Panc1 (cell line): ENCODE data around the gene MYL3. TPM values are rescaled to one million over a fixed set of nuclear protein-coding genes. Genes with fewer than 3 reads are reported as not detected.

Source experiments
- ATAC-seq: fragments of 200-7000 bp; cut with Tn5 transposase; 2 replicates; pipeline ENCODE4 v1.9.1; 2020; ENCODE audit warnings: mild to moderate bottlenecking, moderate library complexity
- BruUV-seq: library from RNA; stranded (reverse); fragments of 400-500 nt; replicated peaks from 2 replicates; lab custom pipeline; 2021; lab: Mats Ljungman, UMichigan
- CTCF ChIA-PET: fragments of 300-600 bp; sonication (Branson Sonifier 250); formaldehyde crosslinking; loops from one replicate; lab custom pipeline; 2022; ENCODE audit warnings: antibody characterized with exemption; lab: Charles Lee
- POLR2A ChIA-PET: fragments of 300-600 bp; sonication (Branson Sonifier 250); formaldehyde crosslinking; loops from one replicate; lab custom pipeline; 2022; ENCODE audit warnings: antibody characterized with exemption; lab: Charles Lee
- DNase-seq: peaks from one replicate; pipeline ENCODE4 v3.0.0-alpha.2; 2010; ENCODE audit warnings: low read depth, low spot score
- H3K27ac ChIP-seq: 2 replicates; pipeline ENCODE4 v1.5.1; 2011; ENCODE audit warnings: mild to moderate bottlenecking, low read length, inconsistent platforms
- H3K27me3 ChIP-seq: fragments of 200-500 bp; sonication (Bioruptor generic); 2 replicates; pipeline ENCODE4 v1.6.0; 2014; ENCODE audit warnings: low read length, inconsistent platforms; ENCODE audit not compliant: control insufficient read depth, insufficient read depth
- H3K36me3 ChIP-seq: fragments of 200-500 bp; sonication (Bioruptor generic); 2 replicates; pipeline ENCODE4 v1.5.1; 2014; ENCODE audit warnings: inconsistent platforms, mild to moderate bottlenecking, low read length, moderate library complexity; ENCODE audit not compliant: control insufficient read depth, insufficient read depth
- H3K4me1 ChIP-seq: 2 replicates; pipeline ENCODE4 v1.5.1; 2011; ENCODE audit warnings: inconsistent platforms, mild to moderate bottlenecking, low read length, moderate library complexity; ENCODE audit not compliant: control insufficient read depth, insufficient read depth
- H3K4me3 ChIP-seq, 2 experiments: 2 replicates each; pipeline ENCODE4 v1.5.1; 2011 to 2012; ENCODE audit warnings: low read depth in 2 of 2, low read length in 2 of 2, mild to moderate bottlenecking in 2 of 2, inconsistent platforms in 1 of 2, moderate library complexity in 1 of 2
- H3K9me3 ChIP-seq: fragments of 200-500 bp; sonication (Bioruptor generic); 2 replicates; pipeline ENCODE4 v1.5.1; 2014; ENCODE audit warnings: low read depth, mild to moderate bottlenecking, inconsistent platforms, low read length, moderate library complexity; ENCODE audit not compliant: control insufficient read depth, insufficient read depth
- POLR2AphosphoS5 ChIP-seq: IDR thresholded peaks from 2 replicates; pipeline ENCODE4 v1.6.1; 2012; ENCODE audit warnings: mild to moderate bottlenecking, low read depth, low read length, moderate library complexity
- SIN3A ChIP-seq: IDR thresholded peaks from 2 replicates; pipeline ENCODE4 v1.6.1; 2012; ENCODE audit warnings: low read depth, mild to moderate bottlenecking, low read length, moderate library complexity, borderline replicate concordance; ENCODE audit not compliant: insufficient read depth
- TCF7L2 ChIP-seq: IDR thresholded peaks from 2 replicates; pipeline ENCODE4 v1.6.1; 2011; ENCODE audit warnings: mild to moderate bottlenecking, low read depth, low read length, inconsistent platforms
- in situ Hi-C: cut with HindIII; loops from 2 replicates; pipeline ENCODE4 v1.10.0; 2016; ENCODE audit warnings: low sequenced_read_pairs, low pct_unique_long_range_greater_than_20kb
- intact Hi-C: fragments of 100-400 bp; cut with micrococcal nuclease; formaldehyde crosslinking; loops from one replicate; pipeline ENCODE4 v1.10.0; 2022; ENCODE audit not compliant: unreplicated experiment
- total RNA-seq: library from RNA; stranded (reverse); gene quantifications from one replicate; pipeline ENCODE4 v1.2.1, GENCODE V29; 2021; ENCODE audit not compliant: unreplicated experiment
- TF ChIP-seq, protein P1 (sequence below), 2 experiments: IDR thresholded peaks; 2 replicates each; pipeline ENCODE4 v1.6.1; 2011 to 2012; ENCODE audit warnings: low read depth in 2 of 2, control low read depth in 1 of 2, low read length in 1 of 2, mild to moderate bottlenecking in 1 of 2, moderate library complexity in 1 of 2; ENCODE audit not compliant: insufficient read depth in 1 of 2
- TF ChIP-seq, protein P2 (sequence below): fragments of 450-650 bp; IDR thresholded peaks from 2 replicates; pipeline ENCODE4 v1.5.1; 2017; ENCODE audit warnings: mild to moderate bottlenecking

Gene MYL3
- total RNA-seq, 1 experiment from 2014 or later, result not detected

DNA sequence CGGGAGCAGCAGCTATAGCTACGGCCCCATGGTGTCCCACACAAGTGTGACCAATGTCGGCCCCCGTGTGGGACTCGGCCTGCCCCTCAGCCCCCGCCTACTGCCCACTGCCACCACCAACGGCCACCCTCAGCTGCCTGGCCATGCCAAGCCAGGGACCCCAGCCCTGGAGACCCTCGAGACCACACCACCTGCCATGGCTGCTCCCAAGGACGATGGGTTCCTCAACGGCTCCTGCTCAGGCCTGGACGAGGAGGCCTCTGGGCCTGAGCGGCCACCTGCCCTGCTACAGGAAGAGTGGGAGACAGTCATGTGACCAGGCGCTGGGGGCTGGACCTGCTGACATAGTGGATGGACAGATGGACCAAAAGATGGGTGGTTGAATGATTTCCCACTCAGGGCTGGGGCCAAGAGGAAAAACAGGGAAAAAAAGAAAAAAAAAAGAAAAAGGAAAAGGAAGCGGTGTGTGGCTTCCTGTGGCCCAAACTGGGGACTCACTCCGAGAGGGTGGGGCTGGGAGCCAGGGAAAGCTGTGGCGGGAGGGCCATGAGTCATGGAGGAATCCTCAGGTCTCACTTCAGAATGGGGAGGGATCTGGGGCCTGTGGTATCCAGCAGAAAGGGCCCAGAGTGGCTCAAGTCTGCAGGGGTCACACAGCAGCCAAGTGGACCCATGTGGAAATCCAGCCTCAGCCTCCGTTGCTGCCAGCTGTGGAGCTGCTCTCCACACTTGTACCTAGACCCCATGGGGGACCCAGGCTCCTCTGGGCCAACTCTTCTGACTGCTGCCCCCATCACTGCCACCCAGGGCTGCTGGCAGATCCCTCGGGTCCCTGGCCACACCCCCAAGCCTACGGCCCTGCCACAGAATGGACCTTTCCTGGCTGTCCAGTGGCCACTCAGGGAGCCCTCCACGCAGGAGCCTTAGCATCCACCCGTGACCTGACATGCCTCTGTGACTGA is 40.4 kb upstream of the MYL3 start:
- no peak for TF ChIP-seq POLR2AphosphoS5
- ChIA-PET CTCF (no interaction called here), POLR2A (no interaction called here)
- no peak overlapping the region for H3K27ac ChIP-seq
- H3K9me3 ChIP-seq, result no peaks in the 10 kb centered on the region
- DNase-seq (no peak), ATAC-seq (no peak)
- BruUV-seq, result no TSS peak
- H3K27me3 ChIP-seq, result no peaks in the 10 kb centered on the region
- H3K4me1 ChIP-seq, result no peaks in the 10 kb centered on the region
- H3K36me3 ChIP-seq, result no peaks in the 10 kb centered on the region
- no peak overlapping the region for H3K4me3 ChIP-seq
- in situ Hi-C loops, result no loop called here
- intact Hi-C loops, result no loop called here

DNA sequence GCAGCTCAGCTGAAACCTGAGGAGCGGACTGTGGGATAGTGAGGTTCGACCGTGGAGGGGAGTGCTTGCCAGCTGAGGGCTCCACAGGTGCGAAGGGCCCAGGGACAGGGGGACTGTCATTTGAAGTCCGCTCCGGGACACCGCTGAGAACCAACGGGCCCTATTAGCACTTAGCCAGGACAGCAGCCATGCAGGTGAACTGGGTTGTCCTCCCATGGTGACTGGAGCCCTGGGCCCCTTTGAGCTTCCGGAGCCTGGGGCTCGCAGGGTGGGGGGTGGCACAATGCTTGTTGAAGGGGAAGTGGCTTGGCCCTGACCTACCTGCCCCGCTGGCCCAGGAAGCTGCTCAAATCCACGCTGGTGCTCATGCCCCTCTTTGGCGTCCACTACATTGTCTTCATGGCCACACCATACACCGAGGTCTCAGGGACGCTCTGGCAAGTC is 39.0 kb upstream of the MYL3 start:
- no peak for TF ChIP-seq TCF7L2
- TF ChIP-seq, protein P1, sequence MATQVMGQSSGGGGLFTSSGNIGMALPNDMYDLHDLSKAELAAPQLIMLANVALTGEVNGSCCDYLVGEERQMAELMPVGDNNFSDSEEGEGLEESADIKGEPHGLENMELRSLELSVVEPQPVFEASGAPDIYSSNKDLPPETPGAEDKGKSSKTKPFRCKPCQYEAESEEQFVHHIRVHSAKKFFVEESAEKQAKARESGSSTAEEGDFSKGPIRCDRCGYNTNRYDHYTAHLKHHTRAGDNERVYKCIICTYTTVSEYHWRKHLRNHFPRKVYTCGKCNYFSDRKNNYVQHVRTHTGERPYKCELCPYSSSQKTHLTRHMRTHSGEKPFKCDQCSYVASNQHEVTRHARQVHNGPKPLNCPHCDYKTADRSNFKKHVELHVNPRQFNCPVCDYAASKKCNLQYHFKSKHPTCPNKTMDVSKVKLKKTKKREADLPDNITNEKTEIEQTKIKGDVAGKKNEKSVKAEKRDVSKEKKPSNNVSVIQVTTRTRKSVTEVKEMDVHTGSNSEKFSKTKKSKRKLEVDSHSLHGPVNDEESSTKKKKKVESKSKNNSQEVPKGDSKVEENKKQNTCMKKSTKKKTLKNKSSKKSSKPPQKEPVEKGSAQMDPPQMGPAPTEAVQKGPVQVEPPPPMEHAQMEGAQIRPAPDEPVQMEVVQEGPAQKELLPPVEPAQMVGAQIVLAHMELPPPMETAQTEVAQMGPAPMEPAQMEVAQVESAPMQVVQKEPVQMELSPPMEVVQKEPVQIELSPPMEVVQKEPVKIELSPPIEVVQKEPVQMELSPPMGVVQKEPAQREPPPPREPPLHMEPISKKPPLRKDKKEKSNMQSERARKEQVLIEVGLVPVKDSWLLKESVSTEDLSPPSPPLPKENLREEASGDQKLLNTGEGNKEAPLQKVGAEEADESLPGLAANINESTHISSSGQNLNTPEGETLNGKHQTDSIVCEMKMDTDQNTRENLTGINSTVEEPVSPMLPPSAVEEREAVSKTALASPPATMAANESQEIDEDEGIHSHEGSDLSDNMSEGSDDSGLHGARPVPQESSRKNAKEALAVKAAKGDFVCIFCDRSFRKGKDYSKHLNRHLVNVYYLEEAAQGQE (IDR thresholded peaks at IDR 0.05; ENCODE audit: insufficient read depth in 1 of 2, low read depth in 2 of 2, low read length in 1 of 2), result no peak
- no peak for TF ChIP-seq SIN3A
- no peak for TF ChIP-seq POLR2AphosphoS5
- TF ChIP-seq, protein P2, sequence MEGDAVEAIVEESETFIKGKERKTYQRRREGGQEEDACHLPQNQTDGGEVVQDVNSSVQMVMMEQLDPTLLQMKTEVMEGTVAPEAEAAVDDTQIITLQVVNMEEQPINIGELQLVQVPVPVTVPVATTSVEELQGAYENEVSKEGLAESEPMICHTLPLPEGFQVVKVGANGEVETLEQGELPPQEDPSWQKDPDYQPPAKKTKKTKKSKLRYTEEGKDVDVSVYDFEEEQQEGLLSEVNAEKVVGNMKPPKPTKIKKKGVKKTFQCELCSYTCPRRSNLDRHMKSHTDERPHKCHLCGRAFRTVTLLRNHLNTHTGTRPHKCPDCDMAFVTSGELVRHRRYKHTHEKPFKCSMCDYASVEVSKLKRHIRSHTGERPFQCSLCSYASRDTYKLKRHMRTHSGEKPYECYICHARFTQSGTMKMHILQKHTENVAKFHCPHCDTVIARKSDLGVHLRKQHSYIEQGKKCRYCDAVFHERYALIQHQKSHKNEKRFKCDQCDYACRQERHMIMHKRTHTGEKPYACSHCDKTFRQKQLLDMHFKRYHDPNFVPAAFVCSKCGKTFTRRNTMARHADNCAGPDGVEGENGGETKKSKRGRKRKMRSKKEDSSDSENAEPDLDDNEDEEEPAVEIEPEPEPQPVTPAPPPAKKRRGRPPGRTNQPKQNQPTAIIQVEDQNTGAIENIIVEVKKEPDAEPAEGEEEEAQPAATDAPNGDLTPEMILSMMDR, result no peak
- BruUV-seq, result no TSS peak
- no peaks in the 10 kb centered on the region for H3K27me3 ChIP-seq
- CTCF ChIA-PET, result no interaction called here
- no peaks in the 10 kb centered on the region for H3K4me1 ChIP-seq
- H3K4me3 ChIP-seq, result no peak overlapping the region
- in situ Hi-C loops, result no loop called here
- no peaks in the 10 kb centered on the region for H3K36me3 ChIP-seq
- ATAC-seq, result no peak
- intact Hi-C loops, result no loop called here
- no peak for DNase-seq
- POLR2A ChIA-PET, result no interaction called here
- H3K27ac ChIP-seq, result no peak overlapping the region
- H3K9me3 ChIP-seq, result no peaks in the 10 kb centered on the region

DNA sequence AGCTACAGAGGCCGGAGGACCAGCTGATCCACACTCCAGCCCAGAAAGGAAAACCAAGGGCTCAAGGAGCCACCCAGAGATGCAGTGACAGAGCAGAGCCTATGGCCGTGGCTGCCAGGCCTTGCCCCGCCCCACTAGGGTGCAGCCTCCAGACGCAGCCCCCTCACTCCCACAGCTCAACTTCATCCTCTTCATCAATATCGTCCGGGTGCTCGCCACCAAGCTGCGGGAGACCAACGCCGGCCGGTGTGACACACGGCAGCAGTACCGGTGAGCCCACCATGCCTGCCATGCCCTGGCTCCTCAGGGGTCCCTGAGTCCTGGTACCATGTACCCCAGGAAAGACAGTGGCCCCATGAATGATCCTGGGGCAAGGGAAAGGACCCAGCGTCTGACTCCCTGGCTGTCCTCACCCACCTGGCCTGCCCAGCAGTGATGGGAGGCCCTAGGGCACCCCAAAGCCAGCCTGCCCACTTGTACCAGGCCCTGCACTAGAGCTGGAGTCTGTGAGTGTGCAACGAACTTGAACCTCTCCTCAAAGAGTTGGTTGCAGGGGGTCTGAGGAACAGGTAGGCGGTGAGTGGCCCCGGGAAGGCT is 38.4 kb upstream of the MYL3 start:
- POLR2A ChIA-PET, result no interaction called here

More for the DNA sequence above, 38.4 kb upstream of the MYL3 start:
- Histone ChIP-seq H3K27me3 (no peaks in the 10 kb centered on the region), H3K27ac (no peak overlapping the region), H3K4me3 (no peak overlapping the region), H3K36me3 (no peaks in the 10 kb centered on the region), H3K4me1 (no peaks in the 10 kb centered on the region), H3K9me3 (no peaks in the 10 kb centered on the region)
- TF ChIP-seq, protein P2, result no peak
- no peak for TF ChIP-seq SIN3A
- no peak for TF ChIP-seq TCF7L2
- in situ Hi-C loops (no loop called here), intact Hi-C loops (no loop called here)
- ATAC-seq (no peak), DNase-seq (no peak)
- CTCF ChIA-PET, result no interaction called here
- BruUV-seq, result no TSS peak
